ENCODE data around the gene DAB2IP.

DNA sequence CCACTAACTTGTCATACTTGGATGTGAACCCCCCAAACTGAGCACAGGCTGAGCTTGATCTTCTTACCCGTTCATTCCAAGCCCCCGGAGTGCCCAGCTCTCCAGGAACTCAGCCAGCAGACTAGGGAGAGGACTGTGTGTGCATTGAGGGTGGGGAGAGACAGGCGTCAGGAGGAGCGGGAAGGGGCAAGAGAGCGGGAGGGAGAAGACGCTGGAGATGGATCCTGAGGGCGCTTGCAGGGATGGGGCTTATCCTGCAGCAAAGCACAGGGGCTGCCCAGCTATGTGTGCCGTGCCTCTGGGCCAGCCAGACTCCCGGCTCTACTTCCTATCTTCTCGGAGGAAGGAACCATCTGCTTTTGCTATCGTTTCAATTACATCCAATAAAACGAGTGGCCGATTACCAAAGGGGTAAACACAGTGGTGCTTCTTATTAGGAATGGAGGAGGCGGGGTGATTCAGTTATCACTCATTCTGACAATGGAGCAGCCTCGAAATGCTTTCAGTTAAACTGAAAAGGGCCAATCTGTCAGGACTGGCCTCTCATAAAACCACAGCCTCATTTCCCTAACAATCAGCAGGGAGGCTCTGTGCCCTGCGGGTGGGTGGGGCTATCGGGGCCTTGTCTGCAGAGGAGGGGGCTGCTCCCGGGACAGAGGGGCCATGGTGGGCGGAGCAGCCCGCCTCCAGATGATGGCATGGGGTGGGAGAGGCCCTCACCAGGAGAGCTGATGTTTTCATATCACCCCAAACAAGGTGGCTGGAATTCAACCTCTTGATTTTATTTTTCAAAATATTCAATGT, 168.2 kb downstream of the DAB2IP start:
- TF ChIP-seq ZNF701 (tag by site-specific recombination; IDR thresholded peaks at IDR 0.05) (no peak), ZNF175 (tag by site-specific recombination; IDR thresholded peaks at IDR 0.05) (no peak), GLI2 (tag by site-specific recombination; IDR thresholded peaks at IDR 0.05; ENCODE audit: borderline replicate concordance, low read depth) (no peak), ZNF416 (tag by site-specific recombination; IDR thresholded peaks at IDR 0.05) (no peak), HOXD13 (CRISPR knock-in tag; IDR thresholded peaks at IDR 0.05; ENCODE audit: borderline replicate concordance) (no peak), ZNF561 (tag by site-specific recombination; IDR thresholded peaks at IDR 0.05; ENCODE audit: borderline replicate concordance) (no peak), ZNF138 (tag by site-specific recombination; IDR thresholded peaks at IDR 0.05; ENCODE audit: borderline replicate concordance) (no peak), HOXA7 (CRISPR knock-in tag; IDR thresholded peaks at IDR 0.05; ENCODE audit: borderline replicate concordance) (no peak), SP2 (tag by site-specific recombination; IDR thresholded peaks at IDR 0.05) (0 out of 2 replicates have a peak, but pooled peaks have one; percentile 12), ZBTB8A (tag by site-specific recombination; IDR thresholded peaks at IDR 0.05) (no peak)
- TF ChIP-seq, protein P1, sequence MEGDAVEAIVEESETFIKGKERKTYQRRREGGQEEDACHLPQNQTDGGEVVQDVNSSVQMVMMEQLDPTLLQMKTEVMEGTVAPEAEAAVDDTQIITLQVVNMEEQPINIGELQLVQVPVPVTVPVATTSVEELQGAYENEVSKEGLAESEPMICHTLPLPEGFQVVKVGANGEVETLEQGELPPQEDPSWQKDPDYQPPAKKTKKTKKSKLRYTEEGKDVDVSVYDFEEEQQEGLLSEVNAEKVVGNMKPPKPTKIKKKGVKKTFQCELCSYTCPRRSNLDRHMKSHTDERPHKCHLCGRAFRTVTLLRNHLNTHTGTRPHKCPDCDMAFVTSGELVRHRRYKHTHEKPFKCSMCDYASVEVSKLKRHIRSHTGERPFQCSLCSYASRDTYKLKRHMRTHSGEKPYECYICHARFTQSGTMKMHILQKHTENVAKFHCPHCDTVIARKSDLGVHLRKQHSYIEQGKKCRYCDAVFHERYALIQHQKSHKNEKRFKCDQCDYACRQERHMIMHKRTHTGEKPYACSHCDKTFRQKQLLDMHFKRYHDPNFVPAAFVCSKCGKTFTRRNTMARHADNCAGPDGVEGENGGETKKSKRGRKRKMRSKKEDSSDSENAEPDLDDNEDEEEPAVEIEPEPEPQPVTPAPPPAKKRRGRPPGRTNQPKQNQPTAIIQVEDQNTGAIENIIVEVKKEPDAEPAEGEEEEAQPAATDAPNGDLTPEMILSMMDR (tag by site-specific recombination; IDR thresholded peaks at IDR 0.05) = no peak
- TF ChIP-seq, protein P2, sequence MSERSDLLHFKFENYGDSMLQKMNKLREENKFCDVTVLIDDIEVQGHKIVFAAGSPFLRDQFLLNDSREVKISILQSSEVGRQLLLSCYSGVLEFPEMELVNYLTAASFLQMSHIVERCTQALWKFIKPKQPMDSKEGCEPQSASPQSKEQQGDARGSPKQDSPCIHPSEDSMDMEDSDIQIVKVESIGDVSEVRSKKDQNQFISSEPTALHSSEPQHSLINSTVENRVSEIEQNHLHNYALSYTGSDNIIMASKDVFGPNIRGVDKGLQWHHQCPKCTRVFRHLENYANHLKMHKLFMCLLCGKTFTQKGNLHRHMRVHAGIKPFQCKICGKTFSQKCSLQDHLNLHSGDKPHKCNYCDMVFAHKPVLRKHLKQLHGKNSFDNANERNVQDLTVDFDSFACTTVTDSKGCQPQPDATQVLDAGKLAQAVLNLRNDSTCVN (tag by site-specific recombination; optimal IDR thresholded peaks at IDR 0.05) = no peak
- TF ChIP-seq, protein P3, sequence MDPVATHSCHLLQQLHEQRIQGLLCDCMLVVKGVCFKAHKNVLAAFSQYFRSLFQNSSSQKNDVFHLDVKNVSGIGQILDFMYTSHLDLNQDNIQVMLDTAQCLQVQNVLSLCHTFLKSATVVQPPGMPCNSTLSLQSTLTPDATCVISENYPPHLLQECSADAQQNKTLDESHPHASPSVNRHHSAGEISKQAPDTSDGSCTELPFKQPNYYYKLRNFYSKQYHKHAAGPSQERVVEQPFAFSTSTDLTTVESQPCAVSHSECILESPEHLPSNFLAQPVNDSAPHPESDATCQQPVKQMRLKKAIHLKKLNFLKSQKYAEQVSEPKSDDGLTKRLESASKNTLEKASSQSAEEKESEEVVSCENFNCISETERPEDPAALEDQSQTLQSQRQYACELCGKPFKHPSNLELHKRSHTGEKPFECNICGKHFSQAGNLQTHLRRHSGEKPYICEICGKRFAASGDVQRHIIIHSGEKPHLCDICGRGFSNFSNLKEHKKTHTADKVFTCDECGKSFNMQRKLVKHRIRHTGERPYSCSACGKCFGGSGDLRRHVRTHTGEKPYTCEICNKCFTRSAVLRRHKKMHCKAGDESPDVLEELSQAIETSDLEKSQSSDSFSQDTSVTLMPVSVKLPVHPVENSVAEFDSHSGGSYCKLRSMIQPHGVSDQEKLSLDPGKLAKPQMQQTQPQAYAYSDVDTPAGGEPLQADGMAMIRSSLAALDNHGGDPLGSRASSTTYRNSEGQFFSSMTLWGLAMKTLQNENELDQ (tag by site-specific recombination; IDR thresholded peaks at IDR 0.05; ENCODE audit: low read depth) = no peak
- TF ChIP-seq, protein P4, sequence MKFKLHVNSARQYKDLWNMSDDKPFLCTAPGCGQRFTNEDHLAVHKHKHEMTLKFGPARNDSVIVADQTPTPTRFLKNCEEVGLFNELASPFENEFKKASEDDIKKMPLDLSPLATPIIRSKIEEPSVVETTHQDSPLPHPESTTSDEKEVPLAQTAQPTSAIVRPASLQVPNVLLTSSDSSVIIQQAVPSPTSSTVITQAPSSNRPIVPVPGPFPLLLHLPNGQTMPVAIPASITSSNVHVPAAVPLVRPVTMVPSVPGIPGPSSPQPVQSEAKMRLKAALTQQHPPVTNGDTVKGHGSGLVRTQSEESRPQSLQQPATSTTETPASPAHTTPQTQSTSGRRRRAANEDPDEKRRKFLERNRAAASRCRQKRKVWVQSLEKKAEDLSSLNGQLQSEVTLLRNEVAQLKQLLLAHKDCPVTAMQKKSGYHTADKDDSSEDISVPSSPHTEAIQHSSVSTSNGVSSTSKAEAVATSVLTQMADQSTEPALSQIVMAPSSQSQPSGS (tag by site-specific recombination; IDR thresholded peaks at IDR 0.05; ENCODE audit: low read depth) = no peak
